HL-60/S4 treated with phorbol 12-myristate 13-acetate at 8.2 ng/mL for 4 days and 3 days (cell line): Measurements from ENCODE around the gene TRPM5.

Experiments
- in situ Hi-C: fragments of 300-500 bp; cut with MboI; formaldehyde crosslinking; loops from 2 replicates; pipeline ENCODE4 v1.15.0; 2022; ENCODE audit warnings: low sequenced_read_pairs

The TRPM5 gene

DNA sequence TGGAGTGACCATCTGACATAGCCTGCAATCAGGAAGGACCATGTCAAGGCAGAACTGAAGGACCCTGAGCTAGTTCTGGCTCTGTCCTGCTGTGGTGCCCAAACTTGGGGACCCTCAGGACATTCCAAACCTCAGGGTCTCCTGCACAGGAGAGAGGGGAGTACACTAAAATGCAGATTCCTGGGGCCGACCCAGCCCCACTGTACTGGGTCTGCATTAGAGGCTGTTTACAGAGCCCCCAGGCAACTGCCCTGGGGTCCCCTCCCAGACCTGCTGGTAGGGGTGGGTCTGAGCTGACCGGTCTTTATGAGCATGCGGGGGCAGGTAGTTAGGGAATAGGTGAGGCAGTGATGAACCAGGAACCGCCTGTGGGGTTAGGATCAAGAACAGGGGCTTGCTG is 6.8 kb downstream of the TRPM5 start:
- in situ Hi-C loops: no loop called here

DNA sequence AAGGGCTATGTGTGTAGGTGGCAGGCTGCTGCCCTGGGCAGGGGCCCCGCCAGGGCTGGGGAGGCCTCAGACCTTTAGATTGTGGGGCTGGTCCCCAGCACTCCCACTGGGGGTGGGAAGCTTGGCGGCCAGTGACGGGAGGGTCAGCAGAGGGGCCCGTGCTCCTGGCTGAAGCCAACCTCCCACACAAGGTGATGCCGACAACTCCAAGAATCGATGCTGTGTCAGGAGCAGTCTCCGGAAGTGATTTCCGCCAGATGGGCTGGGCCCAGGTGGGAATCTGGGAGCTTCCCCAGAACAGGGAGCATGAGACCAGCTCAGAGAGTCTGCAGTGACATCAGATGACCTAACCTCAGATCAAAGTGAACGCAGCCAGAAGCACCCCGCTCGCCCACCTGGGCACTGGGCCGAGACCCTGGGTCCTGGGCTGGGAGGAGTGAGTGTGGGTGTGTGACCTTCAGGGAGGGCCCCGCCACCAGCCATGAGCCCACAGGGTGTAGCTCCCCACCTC is 7.7 kb downstream of the TRPM5 start:
- in situ Hi-C loops: no loop called here

DNA sequence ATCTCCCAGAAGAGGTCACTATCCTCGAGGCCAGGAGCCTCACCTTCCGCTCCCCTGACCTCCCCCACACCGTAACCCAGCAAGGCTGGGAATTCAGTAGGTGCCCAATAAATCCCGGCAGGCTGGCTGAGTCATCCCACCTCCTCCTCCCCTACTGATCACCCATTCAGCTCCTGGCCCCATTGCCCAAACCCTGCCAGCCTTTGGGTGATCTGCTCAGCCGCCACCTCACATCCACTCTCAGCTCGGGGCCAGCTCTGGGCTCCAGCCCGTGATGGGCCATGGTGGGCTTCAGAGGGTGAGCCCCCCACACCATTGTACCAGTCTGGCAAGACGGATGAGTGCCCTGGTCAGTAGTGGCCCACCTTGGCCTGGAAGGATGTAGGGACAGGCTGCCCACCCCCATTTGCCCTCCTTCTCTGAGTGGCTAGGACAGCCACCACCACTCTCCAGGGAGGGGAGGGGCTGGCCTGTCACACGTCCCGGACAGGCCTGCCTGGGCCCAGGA is 8.2 kb downstream of the TRPM5 start:
- in situ Hi-C loops: no loop called here

DNA sequence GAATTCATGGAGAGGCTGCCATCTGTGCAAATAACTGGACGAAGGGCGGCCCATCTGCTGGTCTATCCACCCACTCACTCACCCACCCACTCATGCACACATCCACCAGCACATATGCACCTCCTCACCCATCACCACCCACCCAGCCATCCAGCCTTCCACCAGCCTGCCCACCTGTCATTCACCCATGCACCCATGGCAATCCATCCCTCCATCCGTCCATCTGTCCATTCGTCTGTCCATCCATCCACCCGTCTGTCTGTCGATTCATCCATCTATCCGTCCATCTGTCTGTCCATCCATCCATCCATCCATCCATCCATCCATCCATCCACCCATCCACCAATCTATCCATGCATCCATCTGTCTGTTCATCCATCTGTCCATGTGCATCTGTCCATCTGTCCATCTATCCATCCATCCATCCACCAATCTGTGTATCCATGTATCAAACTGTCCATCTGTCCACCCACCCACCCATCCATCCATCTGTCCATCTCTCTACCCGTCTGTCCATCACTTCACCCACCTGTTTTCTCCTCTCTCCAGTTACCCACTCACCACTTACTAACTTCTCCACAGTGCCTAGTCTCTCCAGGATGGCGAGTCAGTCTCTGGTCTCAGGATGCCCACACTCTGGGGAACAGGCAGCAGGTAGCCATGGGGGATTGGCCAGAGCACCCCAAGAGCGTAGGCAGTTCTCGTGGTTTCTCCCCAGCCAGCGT is 8.9 kb downstream of the TRPM5 start:
- in situ Hi-C loops: no loop called here

DNA sequence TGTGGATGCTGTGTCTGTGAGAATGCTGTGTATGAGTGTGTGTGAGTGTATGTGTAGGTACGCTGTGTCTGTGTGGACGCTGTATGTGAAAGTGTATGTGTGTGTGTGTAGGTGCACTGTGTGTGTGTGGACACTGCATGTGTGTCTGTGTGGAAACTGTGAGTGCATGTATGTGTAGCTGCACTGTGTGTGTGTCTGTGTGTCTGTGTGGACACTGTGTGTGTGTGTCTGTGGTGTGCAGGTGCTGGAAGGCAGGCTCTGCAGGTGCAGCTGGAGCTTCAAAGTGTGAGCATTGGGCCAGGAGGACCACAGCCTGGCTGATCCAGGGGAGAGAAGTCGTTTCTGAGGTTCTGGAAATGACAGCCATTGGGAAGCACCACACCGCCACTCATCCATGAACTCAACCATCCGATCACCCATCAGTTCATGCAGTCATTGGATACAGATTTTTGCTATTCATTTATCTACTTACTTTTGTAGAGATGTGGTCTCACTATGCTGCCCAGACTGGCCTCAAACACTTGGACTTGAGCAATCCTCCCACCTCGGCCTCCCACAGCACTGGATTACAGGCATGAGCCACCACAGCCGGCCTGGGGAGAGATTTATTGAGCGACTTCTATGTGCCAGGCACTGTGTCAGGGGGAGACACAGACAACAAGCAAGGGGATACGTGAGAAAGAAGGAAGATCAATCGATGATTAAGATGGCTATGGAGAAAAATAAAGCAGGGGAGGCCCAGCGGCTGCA is 9.6 kb downstream of the TRPM5 start:
- in situ Hi-C loops: no loop called here

DNA sequence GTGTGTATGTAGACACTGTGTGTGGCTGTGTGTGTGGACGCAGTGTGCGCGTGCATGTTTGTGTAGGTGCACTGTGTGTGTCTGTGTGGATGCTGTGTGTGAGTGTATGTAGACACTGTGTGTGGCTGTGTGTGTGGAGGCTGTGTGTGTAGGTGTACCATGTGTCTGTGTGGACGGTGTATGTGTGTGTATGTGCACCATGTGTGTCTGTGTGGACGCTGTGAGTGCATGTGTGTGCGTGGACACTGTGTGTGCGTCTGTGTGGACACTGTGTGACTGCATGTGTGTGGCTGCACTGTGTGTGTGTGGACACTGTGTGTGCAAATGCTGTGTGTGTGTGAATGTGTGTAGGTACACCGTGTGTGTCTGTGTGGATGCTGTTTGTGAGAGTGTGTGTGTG is 10.3 kb downstream of the TRPM5 start:
- in situ Hi-C loops: no loop called here

DNA sequence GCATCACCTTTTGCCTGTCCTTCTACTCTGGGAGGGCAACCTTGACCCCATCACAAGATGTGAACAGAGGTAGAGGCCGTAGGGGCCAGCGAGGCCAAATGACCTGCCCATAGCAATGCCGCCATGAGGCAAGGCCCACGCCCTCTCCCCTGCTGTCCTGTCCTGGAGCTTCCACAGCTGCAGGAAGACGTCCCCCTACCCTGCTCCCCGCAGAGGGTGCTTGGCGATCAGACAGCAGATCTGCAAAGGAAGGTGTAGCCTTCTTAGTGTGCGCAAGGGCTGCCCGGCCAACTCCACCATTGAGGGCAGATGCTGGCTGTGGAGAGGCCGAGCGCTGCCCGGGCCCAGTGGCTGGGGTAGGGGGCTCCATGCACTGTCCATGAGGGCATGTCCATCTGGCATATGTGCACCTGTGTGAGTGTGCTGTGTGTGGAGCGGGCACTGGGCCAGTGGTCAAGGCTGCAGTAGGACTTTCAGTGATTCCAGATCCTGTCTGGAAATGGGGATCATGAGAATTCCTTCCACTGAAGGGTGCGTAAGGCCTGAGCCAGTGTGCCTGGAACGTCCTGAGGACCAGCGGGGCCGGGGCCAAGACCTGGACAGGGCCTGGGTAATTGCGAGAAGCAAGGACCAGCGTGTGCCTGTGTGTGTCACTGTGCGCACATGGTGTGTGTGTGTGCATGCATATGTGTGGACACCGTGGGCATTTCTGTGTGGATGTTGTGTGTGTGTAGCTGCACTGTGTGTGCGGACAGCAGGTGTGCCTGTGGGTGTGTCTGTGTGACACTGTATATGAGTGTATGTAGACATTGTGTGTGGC is 11.0 kb downstream of the TRPM5 start:
- in situ Hi-C loops: no loop called here

DNA sequence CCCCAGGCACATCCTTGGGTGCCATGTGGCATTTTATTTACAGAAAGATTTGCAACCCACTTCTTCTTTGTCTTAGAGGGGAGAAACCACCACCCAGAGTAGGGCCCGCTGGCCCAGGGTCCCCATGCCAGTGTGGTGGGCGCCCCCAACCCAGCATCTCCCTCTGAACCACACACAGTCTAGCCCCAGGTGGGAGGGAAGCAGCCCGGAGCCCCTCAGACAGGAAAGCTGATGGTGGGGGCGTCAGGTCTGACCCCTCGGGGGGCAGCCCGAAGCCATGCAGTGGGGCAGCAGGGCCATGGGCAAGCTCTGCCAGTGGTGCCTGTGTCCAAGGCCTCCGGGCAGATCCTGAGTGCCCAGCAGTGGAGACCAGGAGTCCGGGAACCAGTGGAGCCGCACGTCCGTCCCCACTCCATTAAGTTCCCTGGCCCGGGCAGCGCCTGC is 11.7 kb downstream of the TRPM5 start:
- in situ Hi-C loops: no loop called here

DNA sequence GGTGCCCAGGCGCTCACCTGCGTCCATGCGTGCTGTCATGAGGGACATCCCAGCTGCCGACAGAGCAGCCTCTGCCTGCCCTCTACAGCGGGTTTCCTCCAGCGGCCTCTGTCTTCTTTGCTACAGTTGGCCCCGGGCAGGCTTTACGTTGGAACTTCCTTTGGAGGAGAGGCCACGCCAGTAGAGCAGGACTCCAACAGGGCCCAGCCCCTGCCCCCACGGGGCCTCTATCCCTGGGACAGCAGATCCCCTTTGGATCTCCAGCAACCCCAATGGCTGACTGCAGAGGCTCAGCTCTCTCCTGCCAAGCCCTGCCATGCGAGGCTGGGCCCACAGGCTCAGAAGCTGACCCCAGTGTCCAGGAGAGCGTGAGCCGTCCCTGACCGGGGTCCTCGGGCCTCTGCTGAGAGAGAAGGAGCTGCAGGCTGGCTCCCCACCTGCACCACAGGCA is 12.1 kb downstream of the TRPM5 start:
- in situ Hi-C loops: no loop called here

DNA sequence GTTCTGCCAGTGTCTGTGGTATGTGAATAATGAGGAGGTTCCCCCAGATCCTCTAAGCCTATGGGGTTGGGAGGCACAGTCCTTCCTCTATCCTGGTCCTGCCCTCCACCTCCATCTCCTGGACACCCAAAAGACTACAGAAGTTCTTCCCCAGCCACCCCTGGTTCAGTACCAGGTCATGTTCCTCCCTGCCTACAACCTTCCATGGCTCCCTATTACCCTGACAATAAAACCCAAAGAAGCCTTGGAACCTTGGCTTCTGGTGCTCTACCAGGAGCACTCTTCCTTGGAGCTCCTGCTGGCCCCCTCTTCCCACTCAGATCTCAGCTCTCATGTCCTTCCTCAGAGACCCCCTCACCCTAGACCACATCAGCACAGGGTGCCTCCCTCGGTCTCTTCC is 12.9 kb downstream of the TRPM5 start:
- in situ Hi-C loops: no loop called here

DNA sequence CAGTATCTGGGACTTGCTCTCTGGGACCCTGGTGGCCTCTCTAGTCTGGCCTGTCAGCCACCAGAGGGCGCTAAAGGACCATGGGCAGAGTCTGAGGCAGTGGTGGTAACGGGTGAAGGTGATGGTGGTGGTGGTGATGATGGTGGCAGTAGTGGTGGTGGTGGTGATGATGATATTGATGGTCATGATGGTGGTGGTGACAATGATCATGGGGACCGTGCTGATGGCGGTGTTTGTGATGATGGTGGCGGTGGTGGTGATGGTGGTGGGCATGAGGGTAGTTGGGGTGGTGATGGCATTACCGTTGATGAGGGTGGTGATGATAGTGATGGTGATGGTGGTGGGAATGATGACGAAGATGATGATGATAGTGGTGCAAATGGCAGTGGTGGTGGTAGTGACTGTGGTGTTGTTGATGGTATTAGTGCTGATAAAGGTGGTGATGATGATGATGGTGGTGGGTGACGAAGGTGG is 16.0 kb downstream of the TRPM5 start:
- in situ Hi-C loops: loop anchor here (5.0 to 10.0 kb wide), 2 partner anchors 104 to 456 kb away; partner anchors contain the start of gene CDKN1C

DNA sequence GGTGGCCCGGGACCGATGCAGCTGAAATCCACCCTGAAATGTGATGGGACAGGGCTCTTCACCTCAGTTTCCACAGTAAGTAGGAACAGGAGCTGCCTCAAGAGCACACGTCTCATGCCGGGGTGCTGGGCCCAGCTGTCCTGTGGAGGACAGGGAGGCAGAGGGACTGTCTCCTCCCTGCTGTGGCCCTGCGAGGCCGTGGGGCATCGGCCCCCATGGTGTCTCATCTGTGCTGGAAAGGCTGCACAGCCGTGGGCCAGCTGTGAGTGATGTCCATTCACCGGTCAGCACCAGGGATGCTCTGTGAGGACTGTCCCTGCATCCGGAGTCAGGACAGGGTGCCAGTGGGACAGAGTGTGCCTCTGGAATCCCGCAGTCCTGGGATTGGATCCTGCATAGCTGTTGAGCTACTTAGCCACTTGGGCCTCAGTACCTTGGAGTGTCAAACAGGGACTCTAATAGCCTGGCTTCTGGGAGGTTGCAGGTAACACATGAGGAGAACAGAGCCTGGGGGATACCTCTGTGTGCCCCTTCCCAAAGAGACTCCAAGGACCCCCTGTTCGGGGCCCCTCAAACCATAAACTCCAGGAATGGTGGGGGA is 16.5 kb downstream of the TRPM5 start:
- in situ Hi-C loops: loop anchor here (5.0 to 10.0 kb wide), 2 partner anchors 104 to 457 kb away; partner anchors contain the start of gene CDKN1C

DNA sequence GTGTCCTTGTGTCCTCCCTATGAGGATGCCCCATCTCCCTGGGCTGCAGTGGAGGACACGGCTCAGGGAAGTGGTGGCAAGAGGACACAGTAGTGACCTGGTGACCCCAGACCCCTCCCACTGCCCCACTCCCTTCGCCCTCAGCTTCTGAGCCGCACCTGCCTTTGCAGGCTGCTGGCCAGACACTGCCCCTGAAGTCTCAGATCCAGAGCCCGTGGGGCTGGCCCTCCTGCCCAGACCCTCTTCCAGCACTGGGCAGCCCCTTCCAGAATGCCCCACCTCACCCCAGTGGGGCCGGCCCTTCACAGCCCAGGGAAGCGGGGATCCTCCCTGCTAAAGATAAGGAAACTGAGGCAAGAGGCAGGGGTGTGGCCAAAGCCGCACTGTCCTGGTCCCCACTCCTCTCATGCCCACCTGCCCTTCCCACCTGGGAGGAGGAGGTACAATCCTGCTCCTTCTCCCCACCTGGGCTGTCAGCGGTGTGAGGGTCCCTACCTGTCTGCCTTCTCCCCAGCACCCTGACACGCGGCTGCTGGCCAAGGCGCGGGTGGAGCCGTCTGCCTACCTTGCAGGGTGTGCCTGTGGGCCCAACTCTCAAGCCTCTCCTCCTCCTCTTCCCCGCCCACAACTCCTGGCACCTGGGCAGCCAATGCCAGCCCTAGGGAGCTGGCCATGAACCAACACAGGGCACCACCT is 17.3 kb downstream of the TRPM5 start:
- in situ Hi-C loops: loop anchor here (5.0 to 10.0 kb wide), 2 partner anchors 105 to 458 kb away; partner anchors contain the start of gene CDKN1C

DNA sequence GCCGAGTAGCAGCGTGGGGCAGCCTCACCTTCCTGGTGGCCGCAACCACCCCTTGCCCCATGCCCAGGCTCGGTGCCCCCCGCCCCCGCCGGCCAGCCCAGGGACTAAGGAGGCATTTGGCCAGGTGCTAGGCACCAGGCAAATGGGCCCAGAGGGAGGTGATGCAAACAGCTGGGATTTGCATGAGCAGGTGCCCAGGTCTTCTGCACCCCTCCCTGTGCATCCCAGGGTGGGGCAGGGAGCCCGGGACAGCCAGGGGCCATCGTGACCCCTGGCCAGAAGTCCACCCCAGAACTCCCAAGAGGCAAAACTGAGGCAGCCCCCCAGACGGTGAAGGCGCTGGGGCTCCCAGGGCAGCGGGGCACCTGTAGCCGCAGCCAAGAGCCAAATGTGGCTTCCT is 18.1 kb downstream of the TRPM5 start:
- in situ Hi-C loops: loop anchor here (5.0 to 10.0 kb wide), 2 partner anchors 106 to 459 kb away; partner anchors contain the start of gene CDKN1C

DNA sequence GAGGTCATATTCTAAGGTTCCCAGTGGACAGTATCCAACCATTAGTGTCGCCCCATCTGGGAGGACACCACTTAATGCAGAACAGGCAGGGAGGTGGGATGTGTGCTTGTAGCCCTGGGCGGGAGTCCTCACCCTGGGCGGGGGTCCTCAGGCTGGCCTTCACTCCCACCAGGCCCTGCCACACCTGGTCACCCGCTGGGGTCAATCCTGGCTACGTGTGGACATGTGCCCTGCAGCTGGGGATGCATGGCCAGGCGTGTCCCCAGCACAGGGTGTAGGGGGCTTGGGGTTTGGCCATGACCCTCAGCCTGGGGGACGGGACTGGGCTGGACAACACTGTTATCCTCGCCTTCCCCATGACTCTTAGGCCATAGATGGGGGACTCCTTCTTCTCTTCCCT is 18.8 kb downstream of the TRPM5 start:
- in situ Hi-C loops: loop anchor here (5.0 to 10.0 kb wide), 2 partner anchors 107 to 459 kb away; partner anchors contain the start of gene CDKN1C

DNA sequence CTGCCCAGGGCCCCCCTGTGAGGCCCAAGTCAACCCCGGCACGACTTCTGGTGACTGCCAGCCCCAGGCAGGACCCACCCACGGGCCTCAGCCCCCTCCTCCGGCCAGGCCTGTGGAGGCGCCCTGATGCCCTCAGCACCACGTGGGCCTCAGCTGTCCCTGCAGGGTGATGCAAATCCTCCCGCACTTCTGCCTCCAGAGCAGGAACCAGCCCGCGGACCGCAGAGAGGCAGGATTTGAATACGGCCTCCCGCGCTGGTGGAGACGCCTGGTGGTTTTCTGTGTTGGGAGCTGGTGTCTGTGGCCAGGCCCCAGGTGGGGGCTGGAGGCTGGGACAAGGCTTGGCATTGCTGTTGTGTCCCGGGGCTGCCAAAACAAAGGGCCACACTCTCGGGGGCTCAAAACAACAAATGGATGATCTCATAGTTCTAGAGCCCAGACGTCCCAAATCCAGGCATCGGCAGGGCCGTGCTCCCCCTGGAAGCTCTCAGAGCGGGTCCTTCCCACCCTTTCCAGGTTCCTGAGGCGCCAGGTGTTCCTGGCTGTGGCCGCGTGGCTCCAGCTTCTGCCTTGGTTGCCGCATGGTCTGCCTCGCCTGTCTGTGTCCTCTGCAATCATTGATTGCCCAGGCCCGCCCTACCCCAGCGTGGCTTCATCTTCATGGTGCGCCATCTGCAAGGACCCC is 19.4 kb downstream of the TRPM5 start:
- in situ Hi-C loops: loop anchor here (5.0 to 25.0 kb wide), 3 partner anchors 107 to 460 kb away; partner anchors contain the start of gene CDKN1C

DNA sequence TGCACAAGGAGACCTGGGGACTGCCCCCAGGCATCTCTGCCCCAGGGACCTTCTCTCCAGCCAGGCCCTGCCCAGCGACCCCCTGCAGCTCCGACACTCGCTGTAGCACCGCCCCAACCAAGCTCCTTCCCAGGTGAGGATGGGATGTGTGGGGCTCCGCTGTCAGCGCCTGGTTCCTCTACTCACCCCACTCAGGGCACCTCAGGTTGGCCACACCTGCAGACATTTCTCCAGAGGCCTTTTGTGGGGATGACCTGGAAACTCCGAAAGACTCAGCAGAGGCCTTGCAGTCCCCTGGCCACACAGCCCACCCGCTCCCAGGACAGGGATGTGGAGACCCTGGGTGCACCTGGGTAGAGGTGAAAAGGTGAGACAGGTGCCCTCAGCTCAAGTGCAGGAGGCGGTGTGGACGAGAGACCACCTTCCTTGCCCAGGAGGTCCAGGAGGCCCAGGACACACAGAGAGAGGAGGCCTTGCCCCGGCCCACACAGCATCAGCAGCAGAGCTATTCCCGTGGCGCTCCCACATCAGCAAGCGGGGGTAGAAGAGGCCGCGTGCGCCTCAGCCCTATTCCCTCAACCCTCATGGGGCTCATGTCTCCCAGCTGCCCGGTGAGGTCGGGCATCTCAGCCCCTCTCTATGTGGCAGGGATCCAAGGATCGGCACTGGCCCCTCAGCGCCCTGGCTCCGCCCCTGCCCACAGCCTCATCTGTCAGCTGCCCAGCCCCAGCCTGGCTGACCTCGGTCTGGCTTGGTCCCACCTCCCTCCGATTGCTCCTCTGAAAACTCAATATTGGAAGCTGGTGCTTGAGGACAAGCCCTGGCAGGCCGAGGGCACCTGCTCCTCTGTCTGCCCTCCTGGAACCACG is 20.9 kb downstream of the TRPM5 start:
- in situ Hi-C loops: loop anchor here (10.0 to 25.0 kb wide), 2 partner anchors 236 to 461 kb away; partner anchors contain the start of gene CDKN1C
